ENCODE results near the gene RHAG. TPM values are rescaled to one million over a fixed set of nuclear protein-coding genes. Genes with fewer than 3 reads are reported as not detected.

Gene RHAG
- total and polyA plus RNA-seq, 2 donors (not counting 1 experiment from before 2014, with no cell fraction given): not detected

DNA sequence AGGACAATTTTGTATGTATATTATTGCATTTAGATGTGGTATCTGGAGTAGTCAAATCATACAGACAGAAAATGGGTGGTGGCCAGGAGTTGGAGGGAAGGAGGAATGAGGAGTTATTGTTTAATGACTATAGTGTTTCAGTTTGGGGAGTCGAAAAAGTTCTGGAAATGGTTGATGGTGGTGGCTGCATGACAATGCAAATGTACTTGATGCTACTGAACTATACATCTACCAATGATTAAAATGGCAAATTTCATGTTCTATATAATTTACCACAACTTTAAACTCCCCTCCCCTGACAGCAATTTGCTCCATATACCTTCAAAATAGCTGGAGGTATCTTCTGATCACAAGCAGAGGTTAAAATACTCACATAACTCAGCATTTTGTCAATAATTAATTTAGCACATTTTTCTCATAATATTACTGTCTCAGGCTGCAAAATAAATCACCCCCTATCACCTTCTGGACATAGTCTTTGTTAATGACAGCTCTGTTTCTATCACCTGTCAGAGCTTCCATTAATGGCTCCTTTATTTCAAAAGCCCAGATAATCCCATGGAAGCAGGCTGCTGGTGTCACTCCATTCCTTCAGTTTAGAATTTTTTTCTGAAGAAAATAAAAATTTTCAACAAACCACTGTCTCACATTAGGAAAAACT is 25.7 kb upstream of the RHAG start:
- no peaks in the 10 kb centered on the region for H3K36me3 ChIP-seq (ENCODE audit: control insufficient read depth, insufficient read depth, low read length)
- no peaks in the 10 kb centered on the region for H3K4me1 ChIP-seq (ENCODE audit: control insufficient read depth, extremely low read depth, insufficient read depth, low read length)
- H3K79me2 ChIP-seq (ENCODE audit: control insufficient read depth, insufficient read depth, low read length): no peaks in the 10 kb centered on the region
- H3K9me3 ChIP-seq (ENCODE audit: control insufficient read depth, insufficient read depth, low read depth, low read length): no peaks in the 10 kb centered on the region
- no peak overlapping the region for H2AFZ ChIP-seq (ENCODE audit: low read length)
- no peaks in the 10 kb centered on the region for H3K27me3 ChIP-seq (ENCODE audit: control insufficient read depth, insufficient read depth, low read length)
- H3K9ac ChIP-seq (ENCODE audit: insufficient read depth, low read length): no peak overlapping the region
- no peak overlapping the region for H3K4me3 ChIP-seq (replicated peaks in 1 of 4; ENCODE audit: control extremely low read depth in 1 of 4, insufficient read depth in 1 of 4, low read depth in 3 of 4, low read length in 4 of 4)
- TF ChIP-seq, protein P1, sequence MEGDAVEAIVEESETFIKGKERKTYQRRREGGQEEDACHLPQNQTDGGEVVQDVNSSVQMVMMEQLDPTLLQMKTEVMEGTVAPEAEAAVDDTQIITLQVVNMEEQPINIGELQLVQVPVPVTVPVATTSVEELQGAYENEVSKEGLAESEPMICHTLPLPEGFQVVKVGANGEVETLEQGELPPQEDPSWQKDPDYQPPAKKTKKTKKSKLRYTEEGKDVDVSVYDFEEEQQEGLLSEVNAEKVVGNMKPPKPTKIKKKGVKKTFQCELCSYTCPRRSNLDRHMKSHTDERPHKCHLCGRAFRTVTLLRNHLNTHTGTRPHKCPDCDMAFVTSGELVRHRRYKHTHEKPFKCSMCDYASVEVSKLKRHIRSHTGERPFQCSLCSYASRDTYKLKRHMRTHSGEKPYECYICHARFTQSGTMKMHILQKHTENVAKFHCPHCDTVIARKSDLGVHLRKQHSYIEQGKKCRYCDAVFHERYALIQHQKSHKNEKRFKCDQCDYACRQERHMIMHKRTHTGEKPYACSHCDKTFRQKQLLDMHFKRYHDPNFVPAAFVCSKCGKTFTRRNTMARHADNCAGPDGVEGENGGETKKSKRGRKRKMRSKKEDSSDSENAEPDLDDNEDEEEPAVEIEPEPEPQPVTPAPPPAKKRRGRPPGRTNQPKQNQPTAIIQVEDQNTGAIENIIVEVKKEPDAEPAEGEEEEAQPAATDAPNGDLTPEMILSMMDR (conservative IDR thresholded peaks at IDR 0.05 in 1 of 2, IDR thresholded peaks at IDR 0.05 in 1 of 2; ENCODE audit: low read depth in 1 of 2, low read length in 2 of 2): no peak
- TF ChIP-seq EZH2 (IDR thresholded peaks at IDR 0.05; ENCODE audit: low read length, missing control alignments): no peak
- H4K20me1 ChIP-seq (ENCODE audit: control insufficient read depth, extremely low read depth, insufficient read depth, low read length): no peaks in the 10 kb centered on the region
- no peak overlapping the region for H3K27ac ChIP-seq (ENCODE audit: insufficient read depth, low read length)
- no peak for DNase-seq (ENCODE audit: low read depth in 2 of 2)
- no peak overlapping the region for H3K4me2 ChIP-seq (ENCODE audit: extremely low read depth, insufficient read depth, low read length)

DNA sequence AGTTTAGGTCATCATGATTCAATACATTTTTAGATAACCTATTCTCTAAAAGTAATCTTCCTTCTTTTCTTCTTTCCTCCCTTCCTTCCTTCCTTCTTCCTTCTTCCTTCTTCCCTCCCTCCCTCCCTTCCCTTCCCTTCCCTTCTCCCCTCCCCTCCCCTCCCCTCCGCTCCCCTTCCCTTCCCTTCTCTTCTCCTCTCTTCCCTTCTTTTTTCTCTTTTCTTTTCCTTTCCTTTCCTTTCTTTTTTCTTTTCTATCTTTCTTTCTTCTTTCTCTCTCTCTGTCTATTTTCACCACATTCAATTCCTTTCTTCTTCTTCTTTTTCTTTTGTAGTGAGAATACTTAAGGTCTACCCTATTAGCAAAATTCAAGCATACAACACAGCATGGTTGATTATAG is 17.3 kb upstream of the RHAG start:
- H3K9me3 ChIP-seq (ENCODE audit: control insufficient read depth, insufficient read depth, low read depth, low read length): no peaks in the 10 kb centered on the region
- H3K4me2 ChIP-seq (ENCODE audit: extremely low read depth, insufficient read depth, low read length): no peak overlapping the region
- DNase-seq (ENCODE audit: low read depth in 2 of 2): no peak
- no peaks in the 10 kb centered on the region for H3K79me2 ChIP-seq (ENCODE audit: control insufficient read depth, insufficient read depth, low read length)
- H3K4me1 ChIP-seq (ENCODE audit: control insufficient read depth, extremely low read depth, insufficient read depth, low read length): no peaks in the 10 kb centered on the region
- no peaks in the 10 kb centered on the region for H3K27me3 ChIP-seq (ENCODE audit: control insufficient read depth, insufficient read depth, low read length)
- no peak overlapping the region for H3K27ac ChIP-seq (ENCODE audit: insufficient read depth, low read length)
- no peak overlapping the region for H3K4me3 ChIP-seq (replicated peaks in 1 of 4; ENCODE audit: control extremely low read depth in 1 of 4, insufficient read depth in 1 of 4, low read depth in 3 of 4, low read length in 4 of 4)
- H3K9ac ChIP-seq (ENCODE audit: insufficient read depth, low read length): no peak overlapping the region
- H2AFZ ChIP-seq (ENCODE audit: low read length): no peak overlapping the region
- no peaks in the 10 kb centered on the region for H3K36me3 ChIP-seq (ENCODE audit: control insufficient read depth, insufficient read depth, low read length)
- no peaks in the 10 kb centered on the region for H4K20me1 ChIP-seq (ENCODE audit: control insufficient read depth, extremely low read depth, insufficient read depth, low read length)
- TF ChIP-seq, protein P1 (conservative IDR thresholded peaks at IDR 0.05 in 1 of 2, IDR thresholded peaks at IDR 0.05 in 1 of 2; ENCODE audit: low read depth in 1 of 2, low read length in 2 of 2): no peak
- no peak for TF ChIP-seq EZH2 (IDR thresholded peaks at IDR 0.05; ENCODE audit: low read length, missing control alignments)

DNA sequence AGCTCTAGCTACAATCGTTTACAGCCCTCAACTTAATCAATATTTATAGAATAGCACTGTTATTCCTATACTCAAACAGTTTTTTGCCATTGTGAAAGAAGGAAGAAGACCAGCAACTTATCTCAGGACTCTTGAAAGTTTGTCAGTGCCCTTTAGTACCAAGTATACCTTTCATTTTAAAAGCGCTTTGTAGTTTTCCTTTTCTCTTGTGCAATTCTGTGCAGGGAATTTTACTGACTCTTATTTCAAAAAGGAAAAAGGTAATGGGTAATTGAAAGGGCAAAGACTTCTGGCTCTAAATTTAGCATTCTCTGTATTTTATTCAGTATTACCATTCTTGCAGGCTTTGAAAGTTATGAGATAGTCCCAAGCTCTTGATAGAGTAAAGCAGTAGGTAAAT is 16.8 kb upstream of the RHAG start:
- Histone ChIP-seq H3K9me3 (ENCODE audit: control insufficient read depth, insufficient read depth, low read depth, low read length) (no peaks in the 10 kb centered on the region), H3K79me2 (ENCODE audit: control insufficient read depth, insufficient read depth, low read length) (no peaks in the 10 kb centered on the region), H3K36me3 (ENCODE audit: control insufficient read depth, insufficient read depth, low read length) (no peaks in the 10 kb centered on the region), H3K9ac (ENCODE audit: insufficient read depth, low read length) (no peak overlapping the region), H3K4me3 (replicated peaks in 1 of 4; ENCODE audit: control extremely low read depth in 1 of 4, insufficient read depth in 1 of 4, low read depth in 3 of 4, low read length in 4 of 4) (no peak overlapping the region), H3K4me2 (ENCODE audit: extremely low read depth, insufficient read depth, low read length) (no peak overlapping the region), H3K27me3 (ENCODE audit: control insufficient read depth, insufficient read depth, low read length) (no peaks in the 10 kb centered on the region), H3K4me1 (ENCODE audit: control insufficient read depth, extremely low read depth, insufficient read depth, low read length) (no peaks in the 10 kb centered on the region), H4K20me1 (ENCODE audit: control insufficient read depth, extremely low read depth, insufficient read depth, low read length) (no peaks in the 10 kb centered on the region), H3K27ac (ENCODE audit: insufficient read depth, low read length) (no peak overlapping the region), H2AFZ (ENCODE audit: low read length) (no peak overlapping the region)
- TF ChIP-seq, protein P1 (conservative IDR thresholded peaks at IDR 0.05 in 1 of 2, IDR thresholded peaks at IDR 0.05 in 1 of 2; ENCODE audit: low read depth in 1 of 2, low read length in 2 of 2): no peak
- TF ChIP-seq EZH2 (IDR thresholded peaks at IDR 0.05; ENCODE audit: low read length, missing control alignments): no peak
- DNase-seq (ENCODE audit: low read depth in 2 of 2): no peak

Data from fibroblast of lung (primary cell).